Thymus (tissue), 11 donors: Measurements from ENCODE around the gene TCERG1L. TPM values are rescaled to one million over a fixed set of nuclear protein-coding genes. Genes with fewer than 3 reads are reported as not detected.

Source experiments
- DNase-seq, 9 donors: peaks; one replicate each; pipeline ENCODE4 v3.0.0-alpha.2; 2013; ENCODE audit warnings: low spot score in 9 of 9, low read depth in 6 of 9, missing footprints in 1 of 9
- H3K27ac ChIP-seq, 2 donors: one replicate each; pipeline ENCODE4 v1.5.1; 2013; ENCODE audit warnings: control low read depth in 1 of 2, low read depth in 1 of 2, low read length in 1 of 2, mild to moderate bottlenecking in 1 of 2, moderate library complexity in 1 of 2
- H3K27me3 ChIP-seq, 2 donors: one replicate each; pipeline ENCODE4 v1.5.1; 2013; ENCODE audit warnings: low read length in 1 of 2; ENCODE audit not compliant: control insufficient read depth in 2 of 2, insufficient read depth in 1 of 2
- H3K36me3 ChIP-seq, 2 donors: one replicate each; pipeline ENCODE4 v1.5.1; 2013; ENCODE audit warnings: low read length in 1 of 2, mild to moderate bottlenecking in 1 of 2, moderate library complexity in 1 of 2; ENCODE audit not compliant: control insufficient read depth in 2 of 2, insufficient read depth in 2 of 2
- H3K4me1 ChIP-seq, 2 donors: one replicate each; pipeline ENCODE4 v1.5.1; 2013; ENCODE audit warnings: low read length in 2 of 2; ENCODE audit not compliant: control insufficient read depth in 2 of 2, insufficient read depth in 2 of 2
- H3K4me3 ChIP-seq, 2 donors: one replicate each; pipeline ENCODE4 v1.5.1; 2013; ENCODE audit warnings: low read length in 2 of 2, control low read depth in 1 of 2, mild to moderate bottlenecking in 1 of 2
- H3K9me3 ChIP-seq, 2 donors: one replicate each; pipeline ENCODE4 v1.5.1; 2013; ENCODE audit warnings: low read length in 1 of 2, mild to moderate bottlenecking in 1 of 2; ENCODE audit not compliant: control insufficient read depth in 2 of 2, insufficient read depth in 1 of 2
- WGBS: extraction: QIAGEN DNeasy Blood & Tissue Kit; methylation state at CpG from one replicate; pipeline ENCODE4 v1.1.7; 2013; 5-methylcytosine and 5-hydroxymethylcytosine counted together
- polyA plus RNA-seq: library from polyadenylated mRNA; stranded (reverse); fragments of 200-250 nt; gene quantifications from one replicate; pipeline ENCODE4 v1.2.3, GENCODE V29; 2013
- total RNA-seq: library from RNA; stranded (reverse); fragments of 120-200 nt; gene quantifications from one replicate; pipeline ENCODE4 v1.2.4, GENCODE V29; 2013
- donor health status: healthy.

TCERG1L gene
- total and polyA plus RNA-seq, 2 donors = 0.52 to 1.5 TPM

DNA sequence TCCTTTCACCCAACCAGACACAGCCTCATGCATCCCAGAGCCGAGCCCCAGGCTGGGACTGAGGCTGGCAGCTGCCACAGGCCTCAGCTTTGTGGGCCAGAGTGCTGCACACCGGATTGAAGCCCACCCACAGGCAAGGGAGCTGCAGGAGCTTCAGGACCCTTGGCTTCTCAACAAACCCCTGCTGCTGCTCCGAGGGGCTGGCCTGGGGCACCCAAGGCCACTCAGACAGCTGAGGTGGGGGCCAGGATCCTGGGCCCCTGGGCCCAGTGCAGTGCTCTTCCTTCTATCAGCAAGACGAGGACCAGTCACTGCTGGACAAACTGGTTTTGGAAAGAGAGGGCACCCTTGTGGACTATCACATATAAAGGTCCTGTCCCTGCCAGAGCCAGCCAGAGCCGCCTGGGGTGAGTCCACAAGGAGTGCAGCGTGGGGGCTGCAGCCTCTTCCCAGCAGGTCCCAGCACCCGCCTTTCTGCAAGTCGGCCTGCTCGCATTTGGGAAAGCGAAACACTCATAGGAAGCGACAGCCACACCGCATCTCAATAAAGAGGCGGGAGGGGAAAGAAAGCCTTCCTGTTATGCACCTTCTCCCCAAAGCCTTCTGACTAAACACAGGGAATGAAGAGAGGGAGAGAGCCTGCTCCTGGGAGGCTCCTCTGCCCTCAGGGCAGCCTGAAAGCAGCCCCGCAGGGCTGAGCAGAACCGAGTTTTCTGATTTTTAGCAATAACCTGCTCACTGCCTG, 9.5 kb upstream of the TCERG1L start:
- WGBS = 35% methylated on average over 15 of the region's 15 CpGs

DNA sequence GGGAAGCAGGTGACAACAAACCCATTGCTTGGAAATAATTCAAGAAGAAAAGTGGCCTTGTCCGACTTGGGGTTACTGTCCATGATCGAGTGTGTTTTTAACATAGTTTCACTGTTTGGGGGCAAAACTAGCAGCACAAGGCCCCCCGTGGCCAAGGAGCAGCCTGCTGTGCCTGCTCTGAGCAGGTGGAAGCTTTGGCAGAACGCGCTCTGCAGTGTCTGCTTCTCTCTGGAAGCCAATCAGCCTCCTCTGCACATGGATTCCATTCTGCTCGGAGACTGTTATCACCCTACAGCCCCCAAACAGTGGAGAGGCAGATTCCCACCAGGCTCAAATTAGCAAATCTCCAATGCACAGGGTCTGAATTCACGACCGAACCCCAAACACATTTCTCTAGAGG, 7.3 kb upstream of the TCERG1L start:
- WGBS = 88% methylated on average over 8 of the region's 8 CpGs
- Histone ChIP-seq H3K27ac (no peak overlapping the region), H3K27me3 (peaks cover 3 to 31% of the 10 kb centered on the region in 2 donors), H3K9me3 (no peaks in the 10 kb centered on the region), H3K4me3 (no peak overlapping the region), H3K36me3 (no peaks in the 10 kb centered on the region), H3K4me1 (no peaks in the 10 kb centered on the region)
- DNase-seq = no peak

More for the DNA sequence above, 9.5 kb upstream of the TCERG1L start:
- H3K27ac ChIP-seq = no peak overlapping the region
- no peak overlapping the region for H3K4me3 ChIP-seq
- H3K36me3 ChIP-seq = no peaks in the 10 kb centered on the region
- no peak for DNase-seq
- peaks cover 0 to 18% of the 10 kb centered on the region in 2 donors for H3K27me3 ChIP-seq
- no peaks in the 10 kb centered on the region for H3K9me3 ChIP-seq
- no peaks in the 10 kb centered on the region for H3K4me1 ChIP-seq

DNA sequence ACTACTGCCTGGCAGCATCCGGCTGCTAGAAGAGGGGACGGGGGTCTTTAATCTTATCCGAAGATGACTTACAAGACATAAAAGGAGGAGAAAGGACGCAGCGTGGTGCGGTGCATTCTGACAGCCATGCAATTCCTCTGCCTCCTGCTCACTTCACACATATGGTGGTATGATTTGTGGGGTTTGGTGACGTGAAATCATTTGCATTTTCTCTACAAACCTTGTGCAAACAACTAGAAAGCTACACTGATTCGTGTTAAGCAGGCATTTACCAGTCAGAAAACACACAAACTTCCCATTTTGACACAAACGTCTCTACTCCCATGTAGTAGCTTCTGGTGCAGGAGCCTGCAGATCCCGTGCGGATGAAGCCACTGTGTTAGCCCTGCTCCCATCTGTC, 6.8 kb upstream of the TCERG1L start:
- Histone ChIP-seq H3K27ac (no peak overlapping the region), H3K4me1 (no peaks in the 10 kb centered on the region), H3K9me3 (no peaks in the 10 kb centered on the region), H3K27me3 (peaks cover 8 to 36% of the 10 kb centered on the region in 2 donors), H3K4me3 (no peak overlapping the region), H3K36me3 (no peaks in the 10 kb centered on the region)
- DNase-seq = no peak
- 80% methylated on average over 11 of the region's 11 CpGs for WGBS

DNA sequence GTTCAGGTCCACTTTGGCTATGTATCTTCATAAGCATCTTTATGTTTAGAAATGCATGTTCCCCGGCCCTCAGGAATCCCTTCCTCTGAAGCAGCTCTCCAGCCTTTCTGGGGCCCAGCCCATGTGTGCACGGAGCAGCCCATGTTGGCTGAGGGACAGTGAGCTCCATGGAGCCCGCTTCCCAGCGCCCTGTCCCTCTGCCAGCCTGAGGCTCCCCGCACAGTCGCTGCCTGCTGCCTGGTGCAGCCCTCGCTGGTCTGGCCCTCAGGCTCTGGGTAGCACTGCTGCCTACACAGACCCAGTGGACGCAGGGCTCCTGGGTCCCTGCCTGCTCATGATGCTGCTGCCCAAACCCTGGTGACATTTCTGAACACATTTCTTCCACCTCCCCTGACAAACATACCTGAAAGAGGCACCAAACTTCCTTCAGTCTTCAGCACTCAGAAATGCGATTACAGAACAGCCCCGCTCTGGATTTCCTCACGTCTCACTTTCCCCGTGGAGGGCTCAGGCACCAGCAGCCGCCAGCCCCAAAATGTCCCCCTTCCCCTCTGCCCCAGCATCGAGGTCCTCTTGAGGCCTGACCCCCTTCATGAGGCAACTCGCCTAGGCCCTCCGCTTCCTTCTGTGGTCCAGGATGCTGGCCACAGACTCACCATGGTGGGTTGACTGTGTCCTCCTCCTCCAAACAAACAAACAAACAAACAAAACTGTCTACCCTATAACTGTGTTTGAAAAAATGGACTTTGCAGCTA, 5.0 kb upstream of the TCERG1L start:
- no peak overlapping the region for H3K27ac ChIP-seq
- WGBS = 87% methylated on average over 16 of the region's 16 CpGs
- no peak overlapping the region for H3K4me3 ChIP-seq
- no peak for DNase-seq
- no peaks in the 10 kb centered on the region for H3K36me3 ChIP-seq
- H3K4me1 ChIP-seq = no peaks in the 10 kb centered on the region
- no peaks in the 10 kb centered on the region for H3K9me3 ChIP-seq
- H3K27me3 ChIP-seq = peaks cover 26 to 43% of the 10 kb centered on the region in 2 donors

DNA sequence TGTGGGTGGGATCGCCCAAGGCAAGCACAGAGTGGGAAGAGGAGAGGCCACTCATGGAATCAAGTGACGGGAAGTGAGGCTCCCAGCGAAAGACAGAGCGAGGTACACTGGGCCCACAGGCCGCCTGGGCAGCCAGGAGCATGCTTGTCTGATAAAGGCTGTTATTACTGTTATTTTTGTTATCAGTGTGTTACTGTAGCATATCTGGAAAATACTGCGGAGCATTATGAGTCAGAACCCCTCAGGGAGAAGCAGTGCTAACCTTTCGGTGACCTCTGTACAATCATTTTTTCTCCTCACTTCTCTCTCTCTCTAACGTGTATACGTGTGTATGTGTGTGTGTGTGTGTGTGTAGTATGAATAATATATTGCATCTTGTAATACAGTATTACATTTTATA, 3.8 kb upstream of the TCERG1L start:
- Histone ChIP-seq H3K27ac (no peak overlapping the region), H3K4me3 (no peak overlapping the region), H3K4me1 (no peaks in the 10 kb centered on the region), H3K36me3 (no peaks in the 10 kb centered on the region), H3K27me3 (peaks cover 37 to 42% of the 10 kb centered on the region in 2 donors), H3K9me3 (no peaks in the 10 kb centered on the region)
- DNase-seq = no peak
- WGBS = 86% methylated on average over 9 of the region's 9 CpGs

DNA sequence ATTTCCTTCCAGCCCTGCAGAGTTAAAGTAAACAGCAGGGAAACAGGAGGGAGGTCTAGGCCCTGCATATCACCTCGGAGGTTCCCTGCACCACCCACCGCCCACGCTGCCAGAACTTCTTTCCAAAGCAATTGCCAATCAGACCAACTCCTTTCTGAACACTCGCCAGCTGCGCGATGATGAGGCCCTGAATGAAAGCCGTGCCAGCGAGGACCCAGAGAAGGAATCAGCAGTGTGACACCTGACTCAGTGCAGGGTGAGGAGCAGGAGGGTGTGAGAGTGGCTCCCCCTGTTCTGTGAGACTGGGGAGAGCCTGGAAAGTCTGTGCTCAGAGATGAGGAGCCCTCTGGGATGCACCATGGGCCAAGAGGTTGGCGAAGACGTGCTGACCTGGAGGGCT, 3.3 kb upstream of the TCERG1L start:
- Histone ChIP-seq H3K4me3 (no peak overlapping the region), H3K36me3 (no peaks in the 10 kb centered on the region), H3K4me1 (no peaks in the 10 kb centered on the region), H3K9me3 (no peaks in the 10 kb centered on the region), H3K27ac (no peak overlapping the region), H3K27me3 (peaks cover 38 to 44% of the 10 kb centered on the region in 2 donors)
- DNase-seq = no peak
- 71% methylated on average over 10 of the region's 10 CpGs for WGBS

DNA sequence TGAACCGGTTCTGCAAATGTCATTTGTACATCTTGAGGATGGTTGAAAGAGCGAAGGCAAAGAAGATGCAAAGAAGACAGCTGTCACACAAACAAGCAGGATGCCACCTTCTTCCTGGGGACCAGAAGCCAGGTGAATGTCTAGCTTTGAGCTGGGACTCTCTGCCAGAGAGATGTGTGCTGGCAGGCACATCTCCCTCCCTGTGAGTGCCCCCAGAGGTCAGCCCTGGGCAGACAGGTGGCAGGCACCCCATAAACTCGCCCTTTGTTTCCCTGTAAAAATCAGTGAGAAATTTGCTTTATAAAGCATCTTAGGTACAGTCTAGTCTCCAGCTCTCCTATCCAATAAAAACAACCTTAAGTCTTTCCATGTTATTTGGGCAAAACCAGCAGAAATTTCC, 2.6 kb upstream of the TCERG1L start:
- H3K27ac ChIP-seq = no peak overlapping the region
- peaks cover 41 to 45% of the 10 kb centered on the region in 2 donors for H3K27me3 ChIP-seq
- no peaks in the 10 kb centered on the region for H3K9me3 ChIP-seq
- 75% methylated on average over 3 of the region's 3 CpGs for WGBS
- no peaks in the 10 kb centered on the region for H3K4me1 ChIP-seq
- no peaks in the 10 kb centered on the region for H3K36me3 ChIP-seq
- H3K4me3 ChIP-seq = no peak overlapping the region
- DNase-seq = no peak

DNA sequence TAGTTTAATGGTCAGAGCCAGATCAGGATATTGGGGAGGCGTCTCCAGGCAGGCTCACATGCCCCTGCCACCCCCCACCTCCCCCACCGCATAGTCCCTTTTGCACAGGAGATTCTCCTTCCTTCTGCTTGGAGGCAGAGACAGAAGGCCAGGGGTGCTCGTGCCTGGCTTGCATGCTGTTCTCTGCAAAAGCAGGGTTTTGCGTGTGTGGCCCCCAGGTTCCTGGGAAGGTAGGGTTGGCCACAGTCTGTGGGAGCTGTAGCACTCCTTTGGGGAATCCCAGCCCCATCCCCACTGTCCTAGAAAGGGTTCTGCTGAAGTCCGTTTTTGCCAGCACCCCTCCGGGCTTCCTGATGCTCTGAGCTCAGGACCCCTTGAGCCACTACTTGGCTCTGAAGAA, 1.9 kb upstream of the TCERG1L start:
- no peak for DNase-seq
- H3K9me3 ChIP-seq = no peaks in the 10 kb centered on the region
- 78% methylated on average over 6 of the region's 6 CpGs for WGBS

DNA sequence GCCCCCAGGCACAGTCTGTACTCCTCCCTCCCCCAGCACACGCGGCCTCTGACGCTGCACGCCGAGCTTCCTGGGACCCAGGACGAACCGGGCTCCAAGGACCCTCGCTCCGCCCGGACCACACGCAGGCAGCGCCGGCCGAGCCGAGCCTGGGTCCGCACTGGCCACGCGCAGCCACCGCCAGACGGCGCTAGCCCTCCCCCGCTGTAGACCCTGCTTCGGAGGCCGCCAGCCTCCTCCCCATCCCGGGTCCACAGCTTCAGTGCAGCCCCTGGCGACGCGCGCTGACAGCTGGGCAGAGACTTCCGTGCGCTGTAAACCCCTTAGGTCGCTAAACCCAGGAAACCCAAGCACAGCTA, 936 bp upstream of the TCERG1L start:
- H3K4me3 ChIP-seq = peak overlapping the region in 1 of 2 donors; percentile 27
- H3K27me3 ChIP-seq = peaks cover 43 to 45% of the 10 kb centered on the region in 2 donors
- no peak overlapping the region for H3K27ac ChIP-seq
- no peak for DNase-seq
- 5% methylated on average over 32 of the region's 32 CpGs for WGBS
- H3K36me3 ChIP-seq = no peaks in the 10 kb centered on the region
- no peaks in the 10 kb centered on the region for H3K4me1 ChIP-seq
- no peaks in the 10 kb centered on the region for H3K9me3 ChIP-seq

More for the DNA sequence above, 1.9 kb upstream of the TCERG1L start:
- Histone ChIP-seq H3K4me3 (no peak overlapping the region), H3K27me3 (peaks cover 43 to 47% of the 10 kb centered on the region in 2 donors), H3K36me3 (no peaks in the 10 kb centered on the region), H3K4me1 (no peaks in the 10 kb centered on the region), H3K27ac (no peak overlapping the region)
